Panc1 (cell line): Measurements from ENCODE around the gene UGT2A3.

Experiments used
- CTCF ChIP-seq: fragments of 450-650 bp; IDR thresholded peaks from 2 replicates; pipeline ENCODE4 v1.5.1; 2017; ENCODE audit warnings: mild to moderate bottlenecking
- POLR2AphosphoS5 ChIP-seq: IDR thresholded peaks from 2 replicates; pipeline ENCODE4 v1.6.1; 2012; ENCODE audit warnings: mild to moderate bottlenecking, low read depth, low read length, moderate library complexity

- TF ChIP-seq CTCF (no peak), POLR2AphosphoS5 (no peak)
These were observed 55.9 kb downstream of the UGT2A3 start for GRCh38 chr4:68895561-68896198.
